ENCODE results near the gene RFX1. TPM values are rescaled to one million over a fixed set of nuclear protein-coding genes. Genes with fewer than 3 reads are reported as not detected.

The RFX1 gene
- total and polyA plus RNA-seq, 4 donors: 1.8 to 5.6 (median 3.5) TPM

DNA sequence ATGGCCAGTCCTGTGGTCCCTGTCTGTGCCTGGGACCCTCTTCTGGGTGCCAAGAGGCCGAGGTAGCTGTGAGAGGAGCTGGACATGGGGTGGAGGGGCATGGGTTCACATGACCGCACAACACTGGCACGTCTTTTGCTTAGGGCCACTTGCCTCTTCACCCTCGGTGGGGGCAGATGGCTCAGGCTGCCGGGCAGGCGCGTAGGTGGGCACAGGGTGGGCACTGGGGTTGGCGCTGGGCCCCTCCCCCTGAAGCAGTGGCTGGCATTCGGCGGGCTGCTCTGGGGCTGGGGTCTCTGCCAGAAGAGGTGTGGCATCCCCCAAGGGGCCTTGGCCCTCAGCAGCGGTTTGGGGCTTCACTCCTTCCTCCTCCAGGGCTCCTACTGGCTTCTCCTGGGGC lies 47.4 kb upstream of the RFX1 start:
- H3K4me3 ChIP-seq (ENCODE audit: low read depth in 1 of 3, low read length in 3 of 3): no peak overlapping the region
- H3K36me3 ChIP-seq (ENCODE audit: control insufficient read depth in 4 of 4, insufficient read depth in 3 of 4, low read depth in 1 of 4, low read length in 3 of 4): peaks cover 7 to 27% (median 13%) of the 10 kb centered on the region in 4 donors
- H3K27me3 ChIP-seq (ENCODE audit: control insufficient read depth in 4 of 4, insufficient read depth in 4 of 4, low read length in 3 of 4): peaks cover 0 to 3% (median 0%) of the 10 kb centered on the region in 4 donors
- H3K27ac ChIP-seq (ENCODE audit: low read depth in 1 of 2, low read length in 2 of 2): no peak overlapping the region
- H3K9me3 ChIP-seq (ENCODE audit: control insufficient read depth in 4 of 4, low read length in 3 of 4): no peaks in the 10 kb centered on the region
- H3K4me1 ChIP-seq (ENCODE audit: control insufficient read depth in 4 of 4, insufficient read depth in 4 of 4, low read length in 3 of 4): peaks cover 0 to 5% (median 2%) of the 10 kb centered on the region in 4 donors
- TF ChIP-seq RAD21 (IDR thresholded peaks at IDR 0.05): no peak
- no peak for DNase-seq (ENCODE audit: low spot score)
- no peak overlapping the region for H3K9ac ChIP-seq (ENCODE audit: low read depth in 1 of 2, low read length in 2 of 2)
- 93% methylated on average over 11 of the region's 11 CpGs for WGBS

DNA sequence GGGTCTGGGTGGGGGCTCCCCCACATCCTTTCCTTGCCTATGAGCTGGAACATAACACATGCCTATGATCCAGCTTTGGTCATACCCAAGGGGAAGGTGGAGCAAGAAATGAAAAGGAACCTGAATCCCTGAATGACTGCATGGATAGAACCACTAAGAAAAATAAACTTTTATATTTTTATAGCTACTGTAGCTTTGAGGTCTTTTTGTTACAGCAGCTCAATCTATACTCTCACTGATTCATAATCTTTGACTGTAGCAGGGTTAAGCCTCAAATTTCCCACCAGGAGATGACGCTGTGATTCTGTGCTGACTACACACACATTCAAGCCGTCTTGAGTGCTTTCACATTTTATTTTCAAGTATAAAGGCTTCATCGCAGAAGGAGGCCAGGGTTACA lies 46.9 kb upstream of the RFX1 start:
- no peak overlapping the region for H3K4me3 ChIP-seq (ENCODE audit: low read depth in 1 of 3, low read length in 3 of 3)
- 96% methylated on average over 3 of the region's 3 CpGs for WGBS
- TF ChIP-seq, protein P1, sequence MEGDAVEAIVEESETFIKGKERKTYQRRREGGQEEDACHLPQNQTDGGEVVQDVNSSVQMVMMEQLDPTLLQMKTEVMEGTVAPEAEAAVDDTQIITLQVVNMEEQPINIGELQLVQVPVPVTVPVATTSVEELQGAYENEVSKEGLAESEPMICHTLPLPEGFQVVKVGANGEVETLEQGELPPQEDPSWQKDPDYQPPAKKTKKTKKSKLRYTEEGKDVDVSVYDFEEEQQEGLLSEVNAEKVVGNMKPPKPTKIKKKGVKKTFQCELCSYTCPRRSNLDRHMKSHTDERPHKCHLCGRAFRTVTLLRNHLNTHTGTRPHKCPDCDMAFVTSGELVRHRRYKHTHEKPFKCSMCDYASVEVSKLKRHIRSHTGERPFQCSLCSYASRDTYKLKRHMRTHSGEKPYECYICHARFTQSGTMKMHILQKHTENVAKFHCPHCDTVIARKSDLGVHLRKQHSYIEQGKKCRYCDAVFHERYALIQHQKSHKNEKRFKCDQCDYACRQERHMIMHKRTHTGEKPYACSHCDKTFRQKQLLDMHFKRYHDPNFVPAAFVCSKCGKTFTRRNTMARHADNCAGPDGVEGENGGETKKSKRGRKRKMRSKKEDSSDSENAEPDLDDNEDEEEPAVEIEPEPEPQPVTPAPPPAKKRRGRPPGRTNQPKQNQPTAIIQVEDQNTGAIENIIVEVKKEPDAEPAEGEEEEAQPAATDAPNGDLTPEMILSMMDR (IDR thresholded peaks at IDR 0.05; ENCODE audit: low read depth, low read length, missing input control): no peak
- no peak for TF ChIP-seq YY1 (IDR thresholded peaks at IDR 0.05)
- TF ChIP-seq, protein P2, sequence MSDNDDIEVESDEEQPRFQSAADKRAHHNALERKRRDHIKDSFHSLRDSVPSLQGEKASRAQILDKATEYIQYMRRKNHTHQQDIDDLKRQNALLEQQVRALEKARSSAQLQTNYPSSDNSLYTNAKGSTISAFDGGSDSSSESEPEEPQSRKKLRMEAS (IDR thresholded peaks at IDR 0.05): no peak
- no peak for TF ChIP-seq HNF4G (IDR thresholded peaks at IDR 0.05)
- TF ChIP-seq, protein P3, sequence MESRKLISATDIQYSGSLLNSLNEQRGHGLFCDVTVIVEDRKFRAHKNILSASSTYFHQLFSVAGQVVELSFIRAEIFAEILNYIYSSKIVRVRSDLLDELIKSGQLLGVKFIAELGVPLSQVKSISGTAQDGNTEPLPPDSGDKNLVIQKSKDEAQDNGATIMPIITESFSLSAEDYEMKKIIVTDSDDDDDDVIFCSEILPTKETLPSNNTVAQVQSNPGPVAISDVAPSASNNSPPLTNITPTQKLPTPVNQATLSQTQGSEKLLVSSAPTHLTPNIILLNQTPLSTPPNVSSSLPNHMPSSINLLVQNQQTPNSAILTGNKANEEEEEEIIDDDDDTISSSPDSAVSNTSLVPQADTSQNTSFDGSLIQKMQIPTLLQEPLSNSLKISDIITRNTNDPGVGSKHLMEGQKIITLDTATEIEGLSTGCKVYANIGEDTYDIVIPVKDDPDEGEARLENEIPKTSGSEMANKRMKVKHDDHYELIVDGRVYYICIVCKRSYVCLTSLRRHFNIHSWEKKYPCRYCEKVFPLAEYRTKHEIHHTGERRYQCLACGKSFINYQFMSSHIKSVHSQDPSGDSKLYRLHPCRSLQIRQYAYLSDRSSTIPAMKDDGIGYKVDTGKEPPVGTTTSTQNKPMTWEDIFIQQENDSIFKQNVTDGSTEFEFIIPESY (IDR thresholded peaks at IDR 0.05): no peak
- TF ChIP-seq NR2F2 (IDR thresholded peaks at IDR 0.05): no peak
- TF ChIP-seq FOXA1 (IDR thresholded peaks at IDR 0.05): no peak
- TF ChIP-seq RXRA (IDR thresholded peaks at IDR 0.05): no peak
- no peak for TF ChIP-seq GABPA (IDR thresholded peaks at IDR 0.05 in 1 of 2, conservative IDR thresholded peaks at IDR 0.05 in 1 of 2)
- no peak for TF ChIP-seq TAF1 (conservative IDR thresholded peaks at IDR 0.05)
- no peak for TF ChIP-seq EGR1 (IDR thresholded peaks at IDR 0.05; ENCODE audit: low read depth in 2 of 2)
- no peak for TF ChIP-seq SP1 (IDR thresholded peaks at IDR 0.05)
- TF ChIP-seq, protein P4, sequence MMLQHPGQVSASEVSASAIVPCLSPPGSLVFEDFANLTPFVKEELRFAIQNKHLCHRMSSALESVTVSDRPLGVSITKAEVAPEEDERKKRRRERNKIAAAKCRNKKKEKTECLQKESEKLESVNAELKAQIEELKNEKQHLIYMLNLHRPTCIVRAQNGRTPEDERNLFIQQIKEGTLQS (IDR thresholded peaks at IDR 0.05): no peak
- TF ChIP-seq HNF4A (conservative IDR thresholded peaks at IDR 0.05): no peak
- TF ChIP-seq JUND (IDR thresholded peaks at IDR 0.05): no peak
- no peaks in the 10 kb centered on the region for H3K9me3 ChIP-seq (ENCODE audit: control insufficient read depth in 4 of 4, low read length in 3 of 4)
- no peak for DNase-seq (ENCODE audit: low spot score)
- H3K4me1 ChIP-seq (ENCODE audit: control insufficient read depth in 4 of 4, insufficient read depth in 4 of 4, low read length in 3 of 4): peaks cover 0 to 1% (median under 1%) of the 10 kb centered on the region in 4 donors
- no peak overlapping the region for H3K9ac ChIP-seq (ENCODE audit: low read depth in 1 of 2, low read length in 2 of 2)
- peaks cover 7 to 27% (median 12%) of the 10 kb centered on the region in 4 donors for H3K36me3 ChIP-seq (ENCODE audit: control insufficient read depth in 4 of 4, insufficient read depth in 3 of 4, low read depth in 1 of 4, low read length in 3 of 4)
- no peak overlapping the region for H3K27ac ChIP-seq (ENCODE audit: low read depth in 1 of 2, low read length in 2 of 2)
- H3K27me3 ChIP-seq (ENCODE audit: control insufficient read depth in 4 of 4, insufficient read depth in 4 of 4, low read length in 3 of 4): no peaks in the 10 kb centered on the region

DNA sequence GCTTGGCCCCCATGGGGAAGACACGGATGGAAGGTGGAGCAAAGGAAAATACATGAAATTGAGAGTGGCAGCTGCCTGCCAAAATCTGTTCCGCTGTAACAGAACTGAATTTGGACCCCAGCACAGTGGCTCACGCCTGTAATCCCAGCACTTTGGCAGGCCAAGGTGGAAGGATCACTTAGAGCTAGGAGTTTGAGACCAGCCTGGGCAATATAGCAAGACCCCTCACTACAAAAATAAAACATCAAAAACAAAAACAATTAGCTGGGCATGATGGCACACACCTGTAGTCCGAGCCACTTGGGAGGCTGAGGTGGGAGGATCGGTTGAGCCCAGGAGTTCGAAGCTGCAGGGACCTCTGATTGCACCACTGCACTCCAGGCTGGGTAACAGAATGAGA lies 46.4 kb upstream of the RFX1 start:
- DNase-seq (ENCODE audit: low spot score): no peak
- Histone ChIP-seq H3K9ac (ENCODE audit: low read depth in 1 of 2, low read length in 2 of 2) (no peak overlapping the region), H3K4me3 (ENCODE audit: low read depth in 1 of 3, low read length in 3 of 3) (no peak overlapping the region), H3K4me1 (ENCODE audit: control insufficient read depth in 4 of 4, insufficient read depth in 4 of 4, low read length in 3 of 4) (no peaks in the 10 kb centered on the region), H3K27me3 (ENCODE audit: control insufficient read depth in 4 of 4, insufficient read depth in 4 of 4, low read length in 3 of 4) (no peaks in the 10 kb centered on the region), H3K36me3 (ENCODE audit: control insufficient read depth in 4 of 4, insufficient read depth in 3 of 4, low read depth in 1 of 4, low read length in 3 of 4) (peaks cover 7 to 27% (median 12%) of the 10 kb centered on the region in 4 donors), H3K9me3 (ENCODE audit: control insufficient read depth in 4 of 4, low read length in 3 of 4) (no peaks in the 10 kb centered on the region), H3K27ac (ENCODE audit: low read depth in 1 of 2, low read length in 2 of 2) (no peak overlapping the region)
- 91% methylated on average over 6 of the region's 6 CpGs for WGBS
- TF ChIP-seq TAF1 (conservative IDR thresholded peaks at IDR 0.05) (no peak), FOXA1 (IDR thresholded peaks at IDR 0.05) (no peak), HNF4G (IDR thresholded peaks at IDR 0.05) (no peak), JUND (IDR thresholded peaks at IDR 0.05) (no peak), FOXA2 (IDR thresholded peaks at IDR 0.05) (no peak), RXRA (IDR thresholded peaks at IDR 0.05) (no peak)
- TF ChIP-seq, protein P5, sequence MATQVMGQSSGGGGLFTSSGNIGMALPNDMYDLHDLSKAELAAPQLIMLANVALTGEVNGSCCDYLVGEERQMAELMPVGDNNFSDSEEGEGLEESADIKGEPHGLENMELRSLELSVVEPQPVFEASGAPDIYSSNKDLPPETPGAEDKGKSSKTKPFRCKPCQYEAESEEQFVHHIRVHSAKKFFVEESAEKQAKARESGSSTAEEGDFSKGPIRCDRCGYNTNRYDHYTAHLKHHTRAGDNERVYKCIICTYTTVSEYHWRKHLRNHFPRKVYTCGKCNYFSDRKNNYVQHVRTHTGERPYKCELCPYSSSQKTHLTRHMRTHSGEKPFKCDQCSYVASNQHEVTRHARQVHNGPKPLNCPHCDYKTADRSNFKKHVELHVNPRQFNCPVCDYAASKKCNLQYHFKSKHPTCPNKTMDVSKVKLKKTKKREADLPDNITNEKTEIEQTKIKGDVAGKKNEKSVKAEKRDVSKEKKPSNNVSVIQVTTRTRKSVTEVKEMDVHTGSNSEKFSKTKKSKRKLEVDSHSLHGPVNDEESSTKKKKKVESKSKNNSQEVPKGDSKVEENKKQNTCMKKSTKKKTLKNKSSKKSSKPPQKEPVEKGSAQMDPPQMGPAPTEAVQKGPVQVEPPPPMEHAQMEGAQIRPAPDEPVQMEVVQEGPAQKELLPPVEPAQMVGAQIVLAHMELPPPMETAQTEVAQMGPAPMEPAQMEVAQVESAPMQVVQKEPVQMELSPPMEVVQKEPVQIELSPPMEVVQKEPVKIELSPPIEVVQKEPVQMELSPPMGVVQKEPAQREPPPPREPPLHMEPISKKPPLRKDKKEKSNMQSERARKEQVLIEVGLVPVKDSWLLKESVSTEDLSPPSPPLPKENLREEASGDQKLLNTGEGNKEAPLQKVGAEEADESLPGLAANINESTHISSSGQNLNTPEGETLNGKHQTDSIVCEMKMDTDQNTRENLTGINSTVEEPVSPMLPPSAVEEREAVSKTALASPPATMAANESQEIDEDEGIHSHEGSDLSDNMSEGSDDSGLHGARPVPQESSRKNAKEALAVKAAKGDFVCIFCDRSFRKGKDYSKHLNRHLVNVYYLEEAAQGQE (IDR thresholded peaks at IDR 0.05): no peak
- TF ChIP-seq, protein P3 (IDR thresholded peaks at IDR 0.05): no peak
- TF ChIP-seq, protein P2 (IDR thresholded peaks at IDR 0.05): no peak
- TF ChIP-seq, protein P4 (IDR thresholded peaks at IDR 0.05): no peak

Data from liver (tissue), 9 donors.